Neuronal stem cell (in vitro differentiated cells): ENCODE results near the gene CHST11.

ENCODE experiments used
- DNase-seq: peaks from one replicate; pipeline ENCODE4 v3.0.0-alpha.2; 2013; ENCODE audit warnings: low spot score
- H2AFZ ChIP-seq: one replicate; pipeline ENCODE4 v1.6.1; 2013; ENCODE audit warnings: mild to moderate bottlenecking, low read length, inconsistent platforms
- H2AK5ac ChIP-seq: 2 replicates; pipeline ENCODE4 v1.6.1; 2013; ENCODE audit warnings: low read depth, mild to moderate bottlenecking, inconsistent platforms, low read length, moderate library complexity, mixed read lengths
- H2BK120ac ChIP-seq: 2 replicates; pipeline ENCODE4 v1.6.1; 2013; ENCODE audit warnings: low read depth, mild to moderate bottlenecking, inconsistent platforms, low read length, moderate library complexity, mixed read lengths
- H2BK12ac ChIP-seq: one replicate; pipeline ENCODE4 v1.6.1; 2013; ENCODE audit warnings: low read length, inconsistent platforms
- H2BK15ac ChIP-seq: 2 replicates; pipeline ENCODE4 v1.6.1; 2013; ENCODE audit warnings: mild to moderate bottlenecking, low read length, inconsistent platforms, mixed read lengths
- H2BK5ac ChIP-seq: one replicate; pipeline ENCODE4 v1.6.1; 2013; ENCODE audit warnings: inconsistent platforms, mild to moderate bottlenecking, low read length, moderate library complexity
- H3K14ac ChIP-seq: one replicate; pipeline ENCODE4 v1.6.1; 2013; ENCODE audit warnings: low read length, inconsistent platforms
- H3K18ac ChIP-seq: 2 replicates; pipeline ENCODE4 v1.6.1; 2013; ENCODE audit warnings: low read length, inconsistent platforms
- H3K23ac ChIP-seq: 2 replicates; pipeline ENCODE4 v1.6.1; 2013; ENCODE audit warnings: low read depth, mild to moderate bottlenecking, mixed read lengths, low read length, inconsistent platforms; ENCODE audit not compliant: poor library complexity
- H3K27ac ChIP-seq: replicated peaks from 3 replicates; pipeline ENCODE4 v1.5.1; 2013; ENCODE audit warnings: low read length, inconsistent platforms
- H3K27me3 ChIP-seq, 3 experiments: 2 replicates each; pipeline ENCODE4 v1.6.1; 2013; ENCODE audit warnings: low read length in 3 of 3, mild to moderate bottlenecking in 2 of 3, inconsistent platforms in 1 of 3, low read depth in 1 of 3, mixed read lengths in 1 of 3, moderate library complexity in 1 of 3; ENCODE audit not compliant: control insufficient read depth in 3 of 3, insufficient read depth in 3 of 3
- H3K36me3 ChIP-seq, 2 donors: replicated peaks in 1 of 2; 2 replicates each; pipeline ENCODE4 v1.6.1; 2013; ENCODE audit warnings: low read length in 2 of 2; ENCODE audit not compliant: control insufficient read depth in 2 of 2, insufficient read depth in 2 of 2
- H3K4ac ChIP-seq: 2 replicates; pipeline ENCODE4 v1.6.1; 2013; ENCODE audit warnings: inconsistent platforms, mild to moderate bottlenecking, low read length, moderate library complexity
- H3K4me1 ChIP-seq, 2 donors: 1 replicate in 1 of 2; 2 replicates in 1 of 2; pipeline ENCODE4 v1.6.1; 2013; ENCODE audit warnings: low read length in 2 of 2, low read depth in 1 of 2; ENCODE audit not compliant: control insufficient read depth in 2 of 2, insufficient read depth in 1 of 2
- H3K4me2 ChIP-seq: one replicate; pipeline ENCODE4 v1.6.1; 2013; ENCODE audit warnings: mild to moderate bottlenecking, low read length, inconsistent platforms; ENCODE audit not compliant: insufficient read depth, poor library complexity, severe bottlenecking
- H3K4me3 ChIP-seq, 2 donors: 2 replicates each; pipeline ENCODE4 v1.5.1; 2013; ENCODE audit warnings: low read length in 2 of 2, mild to moderate bottlenecking in 2 of 2, inconsistent platforms in 1 of 2, moderate library complexity in 1 of 2
- H3K79me1 ChIP-seq: one replicate; pipeline ENCODE4 v1.6.1; 2013; ENCODE audit warnings: low read depth, mild to moderate bottlenecking, inconsistent platforms, low read length, moderate library complexity
- H3K9ac ChIP-seq: one replicate; pipeline ENCODE4 v1.6.1; 2013; ENCODE audit warnings: mild to moderate bottlenecking, low read depth, low read length, inconsistent platforms; ENCODE audit not compliant: poor library complexity
- H3K9me3 ChIP-seq, 2 donors: replicated peaks in 1 of 2; 2 replicates each; pipeline versions ENCODE3 to v1.6.1; 2013; ENCODE audit warnings: low read length in 2 of 2, mild to moderate bottlenecking in 2 of 2, inconsistent platforms in 1 of 2, low read depth in 1 of 2, mixed read lengths in 1 of 2, moderate library complexity in 1 of 2; ENCODE audit not compliant: control insufficient read depth in 2 of 2, insufficient read depth in 1 of 2
- H4K8ac ChIP-seq: one replicate; pipeline ENCODE4 v1.6.1; 2013; ENCODE audit warnings: low read depth, mild to moderate bottlenecking, inconsistent platforms, low read length, moderate library complexity
- H4K91ac ChIP-seq: one replicate; pipeline ENCODE4 v1.6.1; 2013; ENCODE audit warnings: low read length, low read depth, mild to moderate bottlenecking, inconsistent platforms; ENCODE audit not compliant: poor library complexity
- WGBS, 2 donors: extraction: QIAGEN DNeasy Blood & Tissue Kit; methylation state at CpG; one replicate each; pipeline ENCODE4 v1.1.7; 2013; ENCODE audit warnings: missing lambda C conversion rate in 2 of 2, mixed read lengths in 1 of 2; ENCODE audit not compliant: insufficient read length in 2 of 2, insufficient replicate concordance in 1 of 2; ENCODE audit errors: extremely low coverage in 2 of 2; 5-methylcytosine and 5-hydroxymethylcytosine counted together

Gene CHST11

GRCh38 chr12:104736307-104736706, 279.6 kb downstream of the CHST11 start:
- no peak overlapping the region for H4K91ac ChIP-seq
- H2AFZ ChIP-seq = no peak overlapping the region
- DNase-seq = no peak
- H2BK120ac ChIP-seq = no peak overlapping the region
- no peaks in the 10 kb centered on the region for H3K27me3 ChIP-seq
- H3K27ac ChIP-seq = no peak overlapping the region
- H3K9me3 ChIP-seq = no peaks in the 10 kb centered on the region
- no peak overlapping the region for H3K23ac ChIP-seq
- H4K8ac ChIP-seq = no peak overlapping the region
- H3K18ac ChIP-seq = peak overlapping the region; percentile 55
- no peak overlapping the region for H3K9ac ChIP-seq
- WGBS, 2 donors = no CpG with 5 or more reads among the region's 6 CpGs
- no peak overlapping the region for H2BK5ac ChIP-seq
- no peak overlapping the region for H3K4me2 ChIP-seq
- H2AK5ac ChIP-seq = no peak overlapping the region
- H3K79me1 ChIP-seq = peaks cover 2% of the 10 kb centered on the region
- H3K4ac ChIP-seq = no peak overlapping the region
- H3K36me3 ChIP-seq = no peaks in the 10 kb centered on the region
- H3K14ac ChIP-seq = no peak overlapping the region
- H3K4me1 ChIP-seq = peaks cover 10 to 13% of the 10 kb centered on the region in 2 donors
- no peak overlapping the region for H3K4me3 ChIP-seq
- no peak overlapping the region for H2BK15ac ChIP-seq
- no peak overlapping the region for H2BK12ac ChIP-seq

GRCh38 chr12:104737113-104737512, 280.4 kb downstream of the CHST11 start:
- Histone ChIP-seq H3K4ac (no peak overlapping the region), H3K27me3 (no peaks in the 10 kb centered on the region), H2AFZ (no peak overlapping the region), H3K4me3 (no peak overlapping the region), H2BK12ac (no peak overlapping the region), H2AK5ac (no peak overlapping the region), H2BK15ac (no peak overlapping the region), H3K79me1 (no peaks in the 10 kb centered on the region), H3K9ac (no peak overlapping the region), H3K14ac (no peak overlapping the region), H2BK5ac (no peak overlapping the region), H3K4me1 (peaks cover 11 to 14% of the 10 kb centered on the region in 2 donors), H3K27ac (no peak overlapping the region), H3K4me2 (no peak overlapping the region), H2BK120ac (no peak overlapping the region), H3K36me3 (no peaks in the 10 kb centered on the region), H4K8ac (no peak overlapping the region), H4K91ac (no peak overlapping the region), H3K23ac (no peak overlapping the region), H3K18ac (no peak overlapping the region), H3K9me3 (no peaks in the 10 kb centered on the region)
- WGBS, 2 donors = no CpG with 5 or more reads among the region's 7 CpGs
- DNase-seq = no peak

GRCh38 chr12:104737791-104738301, 281.1 kb downstream of the CHST11 start:
- Histone ChIP-seq H3K36me3 (no peaks in the 10 kb centered on the region), H3K14ac (no peak overlapping the region), H3K9me3 (no peaks in the 10 kb centered on the region), H2BK15ac (no peak overlapping the region), H3K4me1 (peaks cover 18 to 19% of the 10 kb centered on the region in 2 donors), H4K8ac (no peak overlapping the region), H3K18ac (no peak overlapping the region), H3K4ac (no peak overlapping the region), H3K79me1 (no peaks in the 10 kb centered on the region), H2AK5ac (no peak overlapping the region), H2BK12ac (no peak overlapping the region), H2BK120ac (no peak overlapping the region), H2BK5ac (no peak overlapping the region), H3K27ac (no peak overlapping the region), H3K27me3 (no peaks in the 10 kb centered on the region), H4K91ac (no peak overlapping the region), H3K4me3 (no peak overlapping the region), H3K23ac (no peak overlapping the region), H2AFZ (peak overlapping the region; percentile 14), H3K9ac (no peak overlapping the region), H3K4me2 (no peak overlapping the region)
- no peak for DNase-seq
- no CpG with 5 or more reads among the region's 13 CpGs for WGBS, 2 donors

- Histone ChIP-seq H3K4me3 (no peak overlapping the region), H2AK5ac (no peak overlapping the region), H4K8ac (no peak overlapping the region), H3K4ac (no peak overlapping the region), H3K9ac (no peak overlapping the region), H3K14ac (no peak overlapping the region), H3K27ac (no peak overlapping the region), H2BK120ac (no peak overlapping the region), H3K18ac (no peak overlapping the region), H3K9me3 (no peaks in the 10 kb centered on the region), H3K23ac (no peak overlapping the region), H2BK5ac (no peak overlapping the region), H3K36me3 (no peaks in the 10 kb centered on the region), H3K4me1 (peaks cover 21 to 23% of the 10 kb centered on the region in 2 donors), H3K4me2 (no peak overlapping the region), H2AFZ (peak overlapping the region; percentile 14), H2BK15ac (no peak overlapping the region), H3K27me3 (no peaks in the 10 kb centered on the region), H3K79me1 (no peaks in the 10 kb centered on the region), H4K91ac (no peak overlapping the region), H2BK12ac (no peak overlapping the region)
- WGBS, 2 donors = no CpG with 5 or more reads among the region's 8 CpGs
- no peak for DNase-seq
Measured at GRCh38 chr12:104738331-104738730, 281.6 kb downstream of the CHST11 start.
